HepG2 (cell line): ENCODE measurements around the gene BBLN.
"Not testable (repeated sequence)": the region's sequence is repeated elsewhere in the genome, so short reads cannot be mapped to it uniquely, and the experiment has no call there.

ENCODE experiments used
- BHLHE40 ChIP-seq: IDR thresholded peaks from 2 replicates; pipeline ENCODE4 v1.6.1; 2011; ENCODE audit warnings: low read length, improper control_type of control experiment
- BRCA1 ChIP-seq: sonication (generic); formaldehyde crosslinking; IDR thresholded peaks from 2 replicates; pipeline ENCODE4 v1.4.0; 2020; ENCODE audit warnings: missing genetic modification reagents
- EZH2 ChIP-seq: conservative IDR thresholded peaks from 2 replicates; pipeline ENCODE4 v1.6.1; 2012; ENCODE audit warnings: mild to moderate bottlenecking, low read depth, low read length, moderate library complexity
- MAFF ChIP-seq: IDR thresholded peaks from 2 replicates; pipeline ENCODE4 v1.6.1; 2011; ENCODE audit warnings: low read depth, low read length, improper control_type of control experiment
- NFE2L2 ChIP-seq: fragments of 150-350 bp; IDR thresholded peaks from 2 replicates; pipeline ENCODE4 v1.6.1; 2014; ENCODE audit warnings: low read length
- PRPF4 ChIP-seq: fragments of 200-400 bp; formaldehyde crosslinking; IDR thresholded peaks from 2 replicates; pipeline ENCODE4 v1.6.1; 2016; ENCODE audit warnings: low read length, low read depth; ENCODE audit not compliant: poor library complexity, severe bottlenecking
- ZNF264 ChIP-seq: sonication (generic); formaldehyde crosslinking; IDR thresholded peaks from 2 replicates; pipeline ENCODE4 v1.4.0; 2020; ENCODE audit warnings: missing genetic modification reagents
- ZNF292 ChIP-seq: sonication (generic); formaldehyde crosslinking; IDR thresholded peaks from 2 replicates; pipeline ENCODE4 v1.8.1; 2022; ENCODE audit warnings: mild to moderate bottlenecking, low read depth, missing genetic modification reagents, borderline replicate concordance
- ZNF772 ChIP-seq: sonication (generic); formaldehyde crosslinking; IDR thresholded peaks from 2 replicates; pipeline ENCODE4 v1.5.0; 2020; ENCODE audit warnings: mild to moderate bottlenecking, missing genetic modification reagents
- ZNF878 ChIP-seq: sonication (generic); formaldehyde crosslinking; IDR thresholded peaks from 2 replicates; pipeline ENCODE4 v1.8.1; 2023; ENCODE audit warnings: mild to moderate bottlenecking, missing genetic modification reagents, moderate library complexity
- ZSCAN9 ChIP-seq: IDR thresholded peaks from 2 replicates; pipeline ENCODE4 v1.6.1; 2016; ENCODE audit warnings: borderline replicate concordance
- TF ChIP-seq, protein P1 (sequence below): sonication (generic); formaldehyde crosslinking; IDR thresholded peaks from 2 replicates; pipeline ENCODE4 v1.5.0; 2020; ENCODE audit warnings: mild to moderate bottlenecking, missing genetic modification reagents, moderate library complexity
- TF ChIP-seq, protein P2 (sequence below): sonication (generic); formaldehyde crosslinking; IDR thresholded peaks from 2 replicates; pipeline ENCODE4 v1.5.0; 2020; ENCODE audit warnings: missing genetic modification reagents

DNA sequence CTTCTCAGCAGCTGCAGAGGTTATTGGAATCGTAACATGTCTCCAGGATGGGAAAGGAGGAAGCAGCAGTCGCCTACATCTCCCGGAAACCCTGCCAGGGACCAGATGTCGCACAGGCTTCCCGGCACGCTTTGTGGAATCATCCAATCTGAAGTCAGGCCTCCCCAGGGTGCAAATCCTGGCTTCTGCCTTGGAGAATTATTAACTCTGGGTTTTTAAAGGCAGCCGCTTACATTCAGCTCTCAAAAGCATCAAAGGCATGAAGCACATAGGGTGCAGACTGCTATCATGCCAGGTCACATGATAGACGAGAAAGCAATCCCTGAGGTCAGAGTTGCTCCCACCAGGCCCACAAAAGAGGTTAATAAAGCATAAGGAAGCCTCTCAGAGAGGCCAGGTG, 27.9 kb upstream of the BBLN start:
- not testable (repeated sequence) for TF ChIP-seq ZNF772 (CRISPR knock-in tag); EZH2; MAFF; NFE2L2; ZNF292; ZSCAN9 (CRISPR knock-in tag); PRPF4; BRCA1 (CRISPR knock-in tag); ZNF878
- TF ChIP-seq, protein P1, sequence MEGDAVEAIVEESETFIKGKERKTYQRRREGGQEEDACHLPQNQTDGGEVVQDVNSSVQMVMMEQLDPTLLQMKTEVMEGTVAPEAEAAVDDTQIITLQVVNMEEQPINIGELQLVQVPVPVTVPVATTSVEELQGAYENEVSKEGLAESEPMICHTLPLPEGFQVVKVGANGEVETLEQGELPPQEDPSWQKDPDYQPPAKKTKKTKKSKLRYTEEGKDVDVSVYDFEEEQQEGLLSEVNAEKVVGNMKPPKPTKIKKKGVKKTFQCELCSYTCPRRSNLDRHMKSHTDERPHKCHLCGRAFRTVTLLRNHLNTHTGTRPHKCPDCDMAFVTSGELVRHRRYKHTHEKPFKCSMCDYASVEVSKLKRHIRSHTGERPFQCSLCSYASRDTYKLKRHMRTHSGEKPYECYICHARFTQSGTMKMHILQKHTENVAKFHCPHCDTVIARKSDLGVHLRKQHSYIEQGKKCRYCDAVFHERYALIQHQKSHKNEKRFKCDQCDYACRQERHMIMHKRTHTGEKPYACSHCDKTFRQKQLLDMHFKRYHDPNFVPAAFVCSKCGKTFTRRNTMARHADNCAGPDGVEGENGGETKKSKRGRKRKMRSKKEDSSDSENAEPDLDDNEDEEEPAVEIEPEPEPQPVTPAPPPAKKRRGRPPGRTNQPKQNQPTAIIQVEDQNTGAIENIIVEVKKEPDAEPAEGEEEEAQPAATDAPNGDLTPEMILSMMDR, result not testable (repeated sequence)
- TF ChIP-seq ZNF264 (CRISPR knock-in tag) (peak; percentile 41; the same call in 1 of the 2 replicates), BHLHE40 (peak; percentile 58; the same call in 1 of the 2 replicates)
- TF ChIP-seq, protein P2, sequence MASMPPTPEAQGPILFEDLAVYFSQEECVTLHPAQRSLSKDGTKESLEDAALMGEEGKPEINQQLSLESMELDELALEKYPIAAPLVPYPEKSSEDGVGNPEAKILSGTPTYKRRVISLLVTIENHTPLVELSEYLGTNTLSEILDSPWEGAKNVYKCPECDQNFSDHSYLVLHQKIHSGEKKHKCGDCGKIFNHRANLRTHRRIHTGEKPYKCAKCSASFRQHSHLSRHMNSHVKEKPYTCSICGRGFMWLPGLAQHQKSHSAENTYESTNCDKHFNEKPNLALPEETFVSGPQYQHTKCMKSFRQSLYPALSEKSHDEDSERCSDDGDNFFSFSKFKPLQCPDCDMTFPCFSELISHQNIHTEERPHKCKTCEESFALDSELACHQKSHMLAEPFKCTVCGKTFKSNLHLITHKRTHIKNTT (CRISPR knock-in tag), result not testable (repeated sequence)
